Cortex of kidney (tissue), 1 donor: Measurements from ENCODE around the gene ZNF391.
"Not testable (repeated sequence)": the region's sequence is repeated elsewhere in the genome, so short reads cannot be mapped to it uniquely, and the experiment has no call there.

Experiments used
- DNase-seq: peaks from one replicate; lab custom pipeline; 2025; lab: John Stamatoyannopoulos, UW

The ZNF391 gene

DNA sequence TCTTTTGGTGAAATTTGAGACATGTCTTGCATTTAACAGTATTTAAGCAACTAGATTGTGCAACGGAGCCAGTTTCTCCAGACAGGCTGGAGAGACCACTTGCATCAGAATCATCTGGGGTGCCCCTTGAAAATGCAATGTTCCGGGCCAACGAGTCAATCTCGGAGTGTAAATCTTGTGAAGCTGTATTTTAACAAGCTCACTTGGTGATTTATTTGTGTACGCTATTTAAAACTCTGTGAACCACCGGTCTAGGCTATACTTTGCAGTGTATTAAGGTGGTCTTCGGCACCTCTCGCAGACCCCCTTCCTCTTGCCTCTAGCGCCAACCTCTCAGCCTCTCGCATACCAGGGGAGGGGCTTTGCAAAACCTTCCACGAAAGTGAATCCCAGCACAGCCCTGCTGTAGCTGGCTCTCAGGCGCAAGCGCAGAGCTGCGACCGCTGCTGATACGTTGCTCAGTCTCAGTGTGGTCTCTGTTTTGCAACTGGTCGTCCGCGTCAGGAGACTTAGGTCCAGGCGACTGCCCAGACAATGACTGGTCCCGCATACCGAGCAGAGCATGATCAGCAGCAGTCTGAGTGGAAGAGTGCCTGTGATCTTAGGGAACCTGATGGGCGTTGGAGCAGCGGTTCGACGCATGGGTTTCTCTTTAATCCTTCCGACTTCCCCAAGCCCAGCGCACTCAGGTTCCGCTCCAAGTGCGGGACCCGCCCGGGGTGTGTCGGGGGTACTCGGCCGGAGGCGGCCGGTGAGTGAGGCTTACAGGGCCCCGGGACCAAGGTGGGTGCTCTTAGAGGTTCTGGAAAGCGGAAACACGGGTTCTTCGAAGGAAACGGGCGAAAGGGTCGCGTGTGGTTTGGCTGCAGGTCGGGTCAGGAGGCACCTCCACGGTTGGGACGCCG is at the start of gene ZNF391:
TSS of gene ZNF391 (plus strand) at position 467 of the 905 bp plus-strand sequence. CDS start 11,612 bp downstream, outside the sequence.
- DNase-seq = no peak

DNA sequence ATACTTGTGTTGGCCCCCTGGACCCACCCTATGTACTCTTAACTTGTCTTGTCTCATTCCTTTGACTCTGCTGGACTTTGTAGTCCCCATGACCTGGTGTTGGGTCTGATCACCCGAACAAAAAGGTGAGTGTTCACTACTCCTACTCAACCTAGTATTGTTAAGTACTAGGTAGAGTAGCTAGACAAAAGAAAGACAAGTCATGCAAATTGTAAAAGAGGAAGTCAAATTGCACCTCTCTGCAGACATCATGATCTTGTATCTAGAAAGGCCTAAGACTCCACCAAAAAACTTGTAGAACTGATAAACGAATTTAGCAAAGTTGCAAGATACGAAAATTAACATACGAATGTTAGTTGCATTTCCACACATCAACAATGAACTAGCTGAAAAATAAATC is 35.7 kb upstream of the ZNF391 start:
- no peak for DNase-seq

DNA sequence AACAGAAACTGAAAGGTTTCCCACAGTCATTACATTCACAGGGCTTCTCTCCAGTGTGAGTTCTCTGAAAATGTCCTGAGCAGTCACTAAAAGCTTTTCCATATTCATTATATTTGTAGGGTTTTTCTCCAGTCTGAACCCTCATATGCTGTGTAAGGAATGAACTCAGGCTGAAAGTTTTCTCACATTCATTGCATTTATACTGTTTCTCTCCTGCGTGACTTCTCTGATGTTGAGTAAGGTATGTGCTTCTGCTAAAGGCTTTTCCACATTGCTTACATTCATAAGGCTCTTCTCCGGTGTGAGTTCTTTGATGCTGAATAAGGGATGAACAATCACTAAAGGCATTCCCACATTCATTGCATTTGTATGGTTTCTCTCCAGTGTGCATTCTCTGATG is 29.8 kb upstream of the ZNF391 start:
- DNase-seq = no peak

DNA sequence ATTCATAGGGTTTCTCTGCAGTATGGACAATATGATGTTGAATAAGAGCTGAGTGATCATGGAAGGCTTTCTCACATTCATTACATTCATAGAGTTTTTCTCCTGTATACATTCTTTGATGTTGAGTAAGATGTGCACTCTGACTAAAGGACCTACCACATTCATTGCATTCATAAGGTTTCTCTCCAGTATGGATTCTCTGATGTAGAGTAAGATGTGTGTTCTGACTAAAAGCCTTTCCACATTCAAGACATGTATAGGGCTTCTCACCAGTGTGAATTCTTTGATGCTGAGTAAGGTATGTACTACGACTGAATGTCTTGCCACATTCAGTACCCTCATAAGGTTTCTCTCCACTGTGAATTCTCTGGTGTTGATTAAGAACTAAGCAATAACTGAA is 29.3 kb upstream of the ZNF391 start:
- DNase-seq = no peak

DNA sequence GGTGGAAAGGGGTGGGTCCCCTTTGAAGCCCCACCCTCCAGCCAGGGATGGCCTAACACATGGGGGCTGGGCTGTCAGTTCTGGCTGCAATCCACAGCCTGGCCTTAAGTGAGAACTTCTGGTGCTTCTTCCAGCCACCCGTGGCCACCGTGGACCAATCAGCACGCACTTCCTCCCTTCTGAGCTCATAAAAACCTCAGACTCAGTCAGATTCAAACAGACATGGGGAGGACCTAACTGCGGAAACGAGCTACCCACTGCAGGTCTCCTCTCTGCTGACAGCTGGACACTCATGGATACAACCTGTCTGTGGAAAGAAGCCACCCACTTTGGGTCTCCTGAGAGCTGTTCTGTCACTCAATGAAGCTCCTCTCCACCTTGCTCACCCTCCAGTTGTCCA is 20.4 kb upstream of the ZNF391 start:
- no peak for DNase-seq

DNA sequence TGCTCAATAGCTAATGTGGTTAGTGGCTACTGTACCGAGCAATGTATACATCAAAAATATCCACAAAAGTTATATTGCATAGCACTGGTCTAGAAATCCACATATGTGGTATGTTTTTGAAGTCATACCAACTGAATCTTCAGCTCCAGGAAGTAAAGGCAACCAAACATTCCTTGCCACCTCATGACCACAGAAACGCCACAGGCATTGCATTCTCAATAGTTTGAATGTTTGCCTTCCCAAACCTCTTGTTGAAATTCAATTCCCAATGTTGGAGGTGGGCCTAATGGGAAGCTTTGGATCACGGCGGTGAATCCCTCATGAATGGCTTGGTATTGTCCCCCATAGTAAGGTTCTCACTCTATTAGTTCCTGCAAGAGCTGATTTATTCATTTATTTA is 18.2 kb upstream of the ZNF391 start:
- no peak for DNase-seq

DNA sequence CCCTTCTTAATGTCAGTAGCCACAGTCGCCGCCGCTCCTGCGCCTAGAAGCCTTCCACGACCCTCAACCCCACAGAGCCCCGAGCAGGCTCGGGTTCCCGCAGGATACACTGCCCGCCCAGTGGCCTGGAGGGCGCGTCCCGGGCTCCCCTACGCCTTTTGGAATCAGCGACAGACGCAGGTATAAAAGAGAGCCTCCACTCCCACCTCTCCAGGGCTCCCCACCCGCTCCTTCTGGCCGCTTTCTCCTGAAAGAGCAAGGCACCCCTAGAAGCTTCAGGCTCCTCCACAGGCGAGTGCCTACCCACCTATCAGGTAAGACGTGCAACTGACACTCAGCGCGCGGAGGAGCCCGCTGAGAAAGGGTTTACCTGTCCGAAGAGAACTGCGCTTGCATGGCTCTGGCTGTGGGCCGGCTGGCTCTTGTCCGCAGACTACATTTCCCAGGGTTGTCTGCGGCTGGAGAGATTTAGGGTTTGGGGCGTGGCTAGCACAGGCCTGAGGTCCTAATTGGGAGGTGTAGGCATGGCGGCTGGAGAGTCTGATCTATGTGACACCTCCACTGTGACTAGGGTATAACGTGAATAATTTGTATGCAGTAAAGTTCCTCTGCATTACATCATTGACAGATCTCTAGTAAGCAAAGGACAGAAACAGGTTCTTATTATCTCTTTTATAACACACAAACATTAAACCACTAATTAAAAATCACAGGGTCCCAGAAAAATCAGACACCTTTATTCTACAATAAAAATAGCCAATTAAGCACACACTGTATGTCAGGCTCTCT is 13.5 kb upstream of the ZNF391 start:
- no peak for DNase-seq

DNA sequence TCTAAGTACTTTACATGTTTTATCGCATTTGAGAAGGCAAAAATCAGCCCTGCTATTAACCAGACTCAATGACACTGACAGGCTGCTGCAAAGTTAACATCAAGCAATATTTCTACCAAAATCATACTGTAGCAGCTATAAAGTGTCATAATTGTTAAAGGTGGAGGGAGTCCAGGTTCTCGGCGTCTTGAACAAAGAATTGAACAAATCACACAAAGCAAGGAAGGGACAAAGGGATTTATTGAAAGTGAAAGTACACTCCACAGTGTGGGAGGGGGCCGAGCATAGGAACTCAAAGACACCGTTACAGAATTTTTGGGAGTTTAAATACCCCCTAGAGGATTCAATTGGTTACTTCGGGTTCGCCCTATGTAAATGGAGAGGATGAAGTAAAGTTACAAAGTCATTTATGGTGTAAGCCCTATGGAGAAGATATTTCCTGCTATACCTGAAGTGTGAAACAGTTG is 12.9 kb upstream of the ZNF391 start:
- no peak for DNase-seq

DNA sequence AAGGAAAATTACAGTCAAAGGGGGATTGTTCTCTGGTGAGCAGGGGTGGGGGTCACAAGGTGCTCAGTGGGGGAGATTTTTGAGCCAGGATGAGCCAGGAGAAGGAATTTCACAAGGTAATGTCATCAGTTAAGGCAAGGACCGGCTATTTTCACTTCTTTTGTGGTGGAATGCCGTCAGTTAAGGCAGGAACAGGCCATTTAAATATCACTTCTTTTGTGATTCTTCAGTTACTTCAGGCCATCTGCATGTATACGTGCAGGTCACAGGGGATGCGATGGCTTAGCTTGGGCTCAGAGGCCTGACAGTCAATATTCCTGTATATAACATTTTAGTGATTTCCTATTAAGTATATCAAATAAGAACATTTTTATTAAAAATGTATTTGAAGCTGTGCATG is 10.2 kb upstream of the ZNF391 start:
- not testable (repeated sequence) for DNase-seq

DNA sequence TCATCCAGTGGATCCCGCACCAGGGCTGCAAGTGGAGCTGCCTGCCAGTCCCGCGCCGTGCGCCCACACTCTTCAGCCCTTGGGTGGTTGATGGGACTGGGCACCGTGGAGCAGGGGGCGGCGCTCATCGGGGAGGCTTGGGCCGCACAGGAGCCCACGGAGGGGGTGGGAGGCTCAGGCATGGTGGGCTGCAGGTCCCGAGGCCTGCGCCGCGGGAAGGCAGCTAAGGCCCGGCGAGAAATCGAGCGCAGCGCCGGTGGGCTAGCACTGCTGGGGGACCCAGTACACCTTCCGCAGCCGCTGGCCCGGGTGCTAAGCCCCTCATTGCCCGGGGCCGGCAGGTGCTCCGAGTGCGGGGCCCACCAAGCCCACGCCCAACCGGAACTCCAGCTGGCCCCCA is 7.6 kb upstream of the ZNF391 start:
- not testable (repeated sequence) for DNase-seq

DNA sequence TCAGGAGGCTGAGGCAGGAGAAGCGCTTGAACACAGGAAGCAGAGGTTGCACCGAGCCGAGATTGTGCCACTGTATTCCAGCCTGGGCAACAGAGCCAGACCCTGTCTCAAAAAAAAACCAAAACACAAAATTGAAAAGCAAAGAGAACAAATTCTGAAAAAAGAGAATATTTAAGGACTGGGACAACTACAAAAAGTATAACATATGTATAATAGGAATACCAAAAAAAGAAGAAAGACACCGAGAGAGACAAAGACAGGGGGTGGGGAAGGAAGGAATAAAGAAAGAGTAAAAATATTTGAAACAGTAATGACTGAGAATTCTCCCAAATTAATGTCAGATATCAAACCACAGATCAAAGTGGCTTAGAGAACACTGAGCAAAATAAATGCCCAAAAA is 5.5 kb upstream of the ZNF391 start:
- DNase-seq = no peak

DNA sequence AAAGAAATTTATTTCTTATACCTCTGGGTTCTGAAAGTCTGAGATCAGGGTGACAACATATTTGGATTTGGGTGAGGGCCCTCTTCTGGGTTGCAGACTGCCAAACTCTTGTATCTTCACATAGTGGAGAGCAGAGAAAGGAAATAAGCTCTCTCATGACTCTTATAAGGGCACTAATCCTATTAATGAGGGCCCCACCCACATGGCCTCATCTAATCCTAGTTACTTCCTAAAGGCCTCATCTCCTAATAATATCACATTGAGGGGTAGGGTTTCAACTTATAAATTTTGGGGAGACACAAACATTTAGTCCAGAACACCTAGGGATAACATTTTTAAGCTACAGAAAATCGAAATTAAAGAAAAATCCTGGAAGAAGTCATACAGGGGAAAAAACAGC is 5.1 kb upstream of the ZNF391 start:
- no peak for DNase-seq

DNA sequence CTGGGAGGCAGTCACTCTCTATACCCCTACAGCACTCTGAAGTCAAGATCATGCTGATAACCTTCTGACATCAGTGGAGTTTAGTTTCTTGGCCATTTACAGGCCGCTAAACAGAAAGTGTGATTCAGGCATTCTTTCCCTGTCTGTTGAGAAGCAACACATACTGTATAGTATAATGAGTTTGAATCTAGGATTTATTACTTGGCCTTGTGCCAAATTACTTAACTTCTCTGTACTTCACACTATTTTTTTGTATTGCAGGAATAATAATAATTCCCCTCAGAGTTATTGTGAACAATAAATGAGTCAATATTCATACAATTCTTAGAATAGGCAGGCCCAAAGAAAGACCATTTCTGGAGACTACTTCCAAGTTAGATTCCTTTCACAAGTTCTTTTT is 4.1 kb downstream of the ZNF391 start:
- DNase-seq = no peak

DNA sequence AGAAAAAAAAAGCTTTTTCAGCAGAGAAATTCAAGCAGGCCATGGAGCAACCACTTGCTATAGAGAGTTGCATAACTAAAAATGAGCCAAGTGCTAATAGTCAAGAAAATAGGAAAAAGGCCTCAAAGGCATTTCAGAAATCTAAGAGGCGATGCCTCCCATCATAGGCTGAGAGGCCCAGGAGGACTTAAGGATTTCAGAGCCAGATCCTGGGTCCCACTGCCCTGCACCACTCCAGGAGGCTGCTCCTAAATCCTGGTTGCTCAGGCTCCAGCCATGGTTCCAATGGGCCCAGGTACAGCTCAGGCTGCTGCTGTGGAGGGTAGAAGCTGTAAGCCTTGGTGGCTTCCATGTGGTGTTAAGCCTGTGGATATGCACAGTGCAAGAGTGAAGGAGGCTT is 5.5 kb downstream of the ZNF391 start:
- no peak for DNase-seq

DNA sequence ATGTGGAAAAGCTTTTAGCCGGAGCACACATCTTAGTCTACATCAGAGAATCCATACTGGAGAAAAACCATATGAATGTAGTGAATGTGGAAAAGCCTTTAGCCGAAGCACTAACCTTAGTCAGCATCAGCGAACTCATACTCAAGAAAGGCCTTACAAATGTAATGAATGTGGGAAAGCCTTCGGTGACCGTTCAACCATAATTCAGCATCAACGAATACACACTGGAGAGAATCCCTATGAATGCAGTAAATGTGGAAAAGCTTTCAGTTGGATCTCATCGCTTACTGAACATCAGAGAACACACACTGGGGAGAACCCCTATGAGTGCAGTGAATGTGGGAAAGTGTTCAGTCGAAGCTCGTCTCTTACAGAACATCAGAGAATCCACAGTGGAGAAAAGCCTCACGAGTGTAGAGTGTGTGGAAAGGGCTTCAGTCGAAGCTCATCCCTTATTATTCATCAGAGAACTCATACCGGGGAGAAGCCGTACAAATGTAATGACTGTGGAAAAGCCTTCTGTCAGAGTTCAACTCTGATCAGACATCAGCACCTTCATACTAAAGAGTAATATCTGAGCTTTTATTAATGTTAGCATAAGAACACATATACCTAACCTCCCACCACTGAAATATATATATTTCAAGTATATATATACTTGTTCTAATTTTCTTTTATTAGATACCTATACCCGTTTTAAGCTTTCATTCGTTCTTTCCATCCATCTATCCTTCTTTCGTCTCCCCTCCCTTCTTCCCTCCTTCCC is 12.5 kb downstream of the ZNF391 start:
- DNase-seq = no peak

DNA sequence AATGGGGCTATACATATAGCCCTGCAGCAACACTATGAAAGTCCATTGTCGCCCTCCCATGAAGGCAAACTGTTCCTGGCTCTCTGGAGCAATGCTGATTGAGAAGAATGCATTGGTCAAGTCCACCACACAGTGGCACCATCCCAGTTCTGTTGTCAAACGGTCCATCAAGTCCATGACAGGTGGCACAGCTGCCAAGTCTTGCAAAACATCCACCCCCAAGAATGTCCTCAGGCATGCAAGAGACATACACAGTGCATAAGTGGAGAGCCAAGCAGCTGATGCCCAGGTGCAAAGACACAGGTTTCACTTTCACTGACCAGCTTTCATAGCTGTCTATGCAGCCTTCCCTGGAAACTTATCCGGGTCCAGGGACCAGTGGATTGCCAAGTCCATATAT is 17.5 kb downstream of the ZNF391 start:
- DNase-seq = no peak

DNA sequence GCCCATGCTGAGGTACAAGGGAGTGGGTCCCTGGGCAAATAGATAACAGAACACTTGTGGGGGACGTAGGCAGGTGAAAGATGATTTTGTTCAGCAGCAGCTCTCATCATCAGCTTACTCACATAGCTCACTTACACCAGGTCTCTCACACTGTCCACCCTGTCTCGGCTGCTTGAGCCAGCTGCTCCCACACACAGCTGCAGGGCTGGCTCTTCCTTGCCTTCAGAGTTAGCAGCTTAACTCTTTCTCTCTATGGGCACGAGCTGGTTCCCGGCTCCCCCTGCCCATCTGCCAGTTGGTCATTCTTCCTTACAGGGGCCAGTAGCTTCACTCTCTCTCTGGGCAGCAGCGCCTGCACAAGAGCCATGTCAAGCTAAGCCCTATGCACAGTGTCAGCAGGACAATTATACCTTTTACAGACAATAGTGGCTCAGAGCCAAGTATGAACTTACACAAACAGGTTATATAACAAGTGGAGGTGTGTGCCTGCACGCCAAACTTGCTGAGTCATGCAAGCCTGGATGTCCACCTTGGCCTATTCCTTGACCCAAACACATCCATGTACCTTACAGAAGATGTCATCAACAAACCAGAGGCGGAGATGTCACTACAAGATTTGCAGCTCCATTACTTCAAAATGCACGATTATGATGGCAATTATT is 18.7 kb downstream of the ZNF391 start:
- no peak for DNase-seq

DNA sequence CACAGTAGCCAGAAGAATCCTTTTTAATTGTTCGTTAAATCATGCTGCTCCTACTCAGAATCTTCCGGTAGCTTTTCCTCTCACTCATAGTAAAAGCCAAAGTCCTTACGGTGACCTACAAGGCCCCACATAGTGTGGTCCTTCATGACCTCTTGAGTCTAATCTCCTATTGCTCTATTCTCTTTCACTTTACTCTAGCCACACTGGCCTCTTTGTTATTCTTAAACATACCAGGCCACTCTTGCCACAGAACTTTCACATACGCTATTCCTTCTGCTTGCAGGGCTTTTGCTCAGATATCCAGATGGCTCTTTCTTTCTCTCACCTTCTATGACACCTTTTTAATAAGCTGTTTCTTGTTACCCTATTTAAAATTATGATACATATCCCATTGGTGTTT is 25.7 kb downstream of the ZNF391 start:
- DNase-seq = no peak

DNA sequence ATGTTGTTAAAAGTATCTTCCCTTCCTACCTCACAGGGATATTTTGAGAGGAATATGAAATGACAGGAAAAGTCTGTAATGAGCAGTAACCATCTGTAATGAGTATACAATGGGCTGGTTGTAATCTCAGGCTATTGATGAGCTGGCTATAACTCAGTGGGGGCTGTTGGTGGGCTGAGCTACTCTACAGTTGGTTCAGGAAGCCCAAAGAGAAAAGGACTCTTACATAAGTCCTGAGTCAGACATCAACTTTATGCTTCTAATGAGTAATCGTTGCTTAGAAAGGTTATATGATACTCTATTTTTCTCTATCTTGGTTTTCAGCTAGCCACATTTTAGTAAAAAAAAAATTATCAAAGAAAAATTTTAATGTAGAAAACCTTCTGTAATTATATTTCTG is 26.4 kb downstream of the ZNF391 start:
- no peak for DNase-seq

DNA sequence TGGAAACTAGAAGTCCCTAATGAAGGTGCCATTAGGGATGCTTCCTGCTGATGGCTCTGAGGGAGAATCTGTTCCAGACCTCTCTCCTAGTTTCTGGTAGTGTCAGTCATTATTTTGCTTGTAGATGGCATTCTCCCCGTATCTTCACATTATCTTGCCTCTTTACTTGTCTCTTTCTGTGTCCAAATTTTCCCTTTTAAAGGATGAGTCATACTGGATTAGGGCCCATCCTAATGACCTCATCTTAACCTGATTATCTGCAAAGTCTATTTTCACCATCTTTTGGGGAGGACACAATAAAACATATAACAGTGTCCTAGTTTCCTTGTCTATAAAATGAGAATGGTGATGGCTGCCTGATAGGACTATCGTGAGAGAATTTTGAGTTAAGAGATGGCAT is 27.3 kb downstream of the ZNF391 start:
- DNase-seq = no peak

DNA sequence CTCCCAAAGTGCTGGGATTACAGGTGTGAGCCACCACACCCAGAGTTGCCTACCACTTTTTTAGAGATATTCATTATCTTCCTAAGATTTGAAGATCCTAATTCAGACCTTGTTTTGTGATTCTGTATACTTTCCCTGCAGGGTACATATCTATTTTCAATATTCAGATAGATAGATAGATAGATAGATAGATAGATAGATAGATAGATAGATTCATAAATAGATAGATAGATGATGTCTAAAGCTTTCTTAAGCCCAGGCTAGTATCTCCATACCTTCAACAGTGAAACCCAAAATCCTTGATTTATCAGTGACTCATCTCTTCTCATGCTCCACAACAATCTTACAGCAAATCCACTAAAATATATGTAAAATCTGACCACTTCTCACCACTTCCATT is 30.8 kb downstream of the ZNF391 start:
- DNase-seq = no peak
